HG02588 (cell line): ENCODE data around the gene KIF12.
"Not testable (repeated sequence)": the region's sequence is repeated elsewhere in the genome, so short reads cannot be mapped to it uniquely, and the experiment has no call there.

Source experiments
- ATAC-seq: cut with Tn5 transposase; IDR thresholded peaks from one replicate; pipeline ENCODE4 v1.9.1; 2021; ENCODE audit warnings: mild to moderate bottlenecking, moderate library complexity; ENCODE audit not compliant: unreplicated experiment

KIF12 gene

DNA sequence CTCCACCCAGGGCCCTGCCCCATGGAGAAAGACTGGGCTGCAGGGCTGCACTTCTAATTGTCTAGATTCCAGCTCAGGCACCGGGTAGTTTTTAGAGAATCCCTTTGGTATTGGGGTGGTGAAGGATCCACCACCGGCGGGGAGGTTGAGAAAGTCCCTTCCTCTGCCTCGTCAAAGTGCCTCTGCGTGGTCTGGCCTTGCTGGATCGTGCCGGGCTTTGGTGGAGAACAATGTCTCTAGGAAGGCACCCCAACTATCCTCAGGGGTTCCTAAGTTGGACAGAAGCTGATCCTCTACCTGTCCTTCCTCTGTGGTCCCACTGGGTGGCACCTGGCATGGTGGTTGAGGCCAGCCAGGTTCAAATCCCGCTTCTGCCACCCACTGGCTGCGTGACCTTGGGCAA, 13.7 kb downstream of the KIF12 start:
- no peak for ATAC-seq

DNA sequence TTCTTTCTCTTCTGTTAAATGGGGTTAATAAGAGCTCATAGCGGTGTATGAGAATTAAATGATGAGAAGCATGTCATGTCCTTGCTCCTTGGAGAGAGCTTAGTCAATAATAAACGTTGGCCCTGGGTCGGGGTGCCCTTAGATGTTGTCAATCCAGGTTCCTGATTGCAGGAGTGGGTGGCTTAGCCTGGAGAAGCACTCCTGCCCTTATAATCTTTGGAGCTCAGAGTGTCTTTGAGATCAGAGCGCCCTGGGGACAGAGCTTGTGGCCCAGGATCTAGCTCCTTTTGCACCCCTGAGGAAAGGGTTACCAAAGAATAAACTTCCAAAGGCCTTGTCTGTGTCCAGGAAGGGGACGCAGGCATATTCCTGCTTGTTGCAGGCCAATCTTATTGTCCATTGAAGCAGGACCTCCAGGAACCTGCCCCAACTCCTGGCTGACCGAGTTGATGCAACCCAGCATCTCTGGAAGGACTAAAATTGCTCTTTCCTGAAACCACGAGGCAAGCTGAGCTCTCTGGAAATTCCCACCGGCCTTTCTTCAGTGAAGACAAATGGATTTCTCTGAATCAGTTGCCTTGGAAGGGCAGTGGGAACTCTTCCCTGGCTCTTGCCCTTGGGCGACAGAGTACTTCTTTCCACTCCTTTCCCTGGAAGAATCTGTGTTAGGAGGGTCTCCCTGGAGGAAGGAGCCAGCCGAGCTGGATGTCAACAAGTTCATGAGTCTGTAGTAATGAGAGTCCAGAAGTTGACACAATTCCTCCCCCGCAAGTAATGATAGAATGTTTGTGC, 14.6 kb downstream of the KIF12 start:
- ATAC-seq: no peak

DNA sequence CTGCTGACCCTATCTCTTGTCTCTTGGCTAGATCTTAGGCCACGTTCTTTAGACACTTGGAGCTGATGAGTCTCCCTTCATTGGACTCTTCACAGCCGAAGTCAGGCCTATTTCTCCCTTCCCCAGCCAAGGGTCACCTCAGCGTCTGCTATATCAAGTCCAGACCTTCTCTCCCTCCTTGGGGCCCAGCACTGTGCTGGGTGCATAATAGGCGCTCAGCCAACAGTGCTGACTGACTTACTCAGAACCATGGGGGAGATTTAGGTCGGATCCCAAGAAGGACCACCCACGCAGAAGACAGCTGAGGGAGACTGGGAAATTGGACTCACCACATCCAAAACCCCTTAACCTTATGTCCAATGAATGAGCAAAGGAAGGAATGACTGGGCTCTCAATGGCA, 15.4 kb downstream of the KIF12 start:
- no peak for ATAC-seq

DNA sequence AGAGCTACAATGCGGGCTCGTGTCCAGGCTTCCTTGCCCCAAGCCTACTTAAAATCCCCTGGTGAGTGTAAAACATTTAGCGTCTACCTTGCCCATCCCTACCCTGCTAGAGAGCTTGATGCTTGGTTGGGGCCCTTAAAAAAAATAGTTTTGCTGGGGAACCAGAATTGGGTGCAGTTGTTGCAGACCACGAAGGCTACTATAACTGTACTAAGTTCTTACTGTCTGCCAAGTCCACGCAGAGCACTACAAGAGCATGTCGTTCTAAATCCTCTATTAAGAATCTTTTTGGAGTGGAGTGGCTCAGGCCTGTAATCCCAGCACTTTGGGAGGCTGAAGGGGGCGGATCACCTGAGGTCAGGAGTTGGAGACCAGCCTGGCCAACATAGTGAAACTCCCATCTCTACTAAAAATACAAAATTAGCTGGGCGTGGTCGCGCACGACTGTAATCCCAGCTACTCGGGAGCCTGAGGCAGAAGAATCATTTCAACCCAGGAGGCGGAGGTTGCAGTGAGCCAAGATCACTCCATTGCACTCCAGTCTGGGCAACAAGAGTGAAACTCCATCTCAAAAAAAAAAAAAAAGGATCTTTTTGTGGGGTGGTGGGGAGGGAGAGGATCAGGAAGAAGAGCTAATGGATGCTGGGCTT, 16.2 kb downstream of the KIF12 start:
- ATAC-seq: not testable (repeated sequence)

DNA sequence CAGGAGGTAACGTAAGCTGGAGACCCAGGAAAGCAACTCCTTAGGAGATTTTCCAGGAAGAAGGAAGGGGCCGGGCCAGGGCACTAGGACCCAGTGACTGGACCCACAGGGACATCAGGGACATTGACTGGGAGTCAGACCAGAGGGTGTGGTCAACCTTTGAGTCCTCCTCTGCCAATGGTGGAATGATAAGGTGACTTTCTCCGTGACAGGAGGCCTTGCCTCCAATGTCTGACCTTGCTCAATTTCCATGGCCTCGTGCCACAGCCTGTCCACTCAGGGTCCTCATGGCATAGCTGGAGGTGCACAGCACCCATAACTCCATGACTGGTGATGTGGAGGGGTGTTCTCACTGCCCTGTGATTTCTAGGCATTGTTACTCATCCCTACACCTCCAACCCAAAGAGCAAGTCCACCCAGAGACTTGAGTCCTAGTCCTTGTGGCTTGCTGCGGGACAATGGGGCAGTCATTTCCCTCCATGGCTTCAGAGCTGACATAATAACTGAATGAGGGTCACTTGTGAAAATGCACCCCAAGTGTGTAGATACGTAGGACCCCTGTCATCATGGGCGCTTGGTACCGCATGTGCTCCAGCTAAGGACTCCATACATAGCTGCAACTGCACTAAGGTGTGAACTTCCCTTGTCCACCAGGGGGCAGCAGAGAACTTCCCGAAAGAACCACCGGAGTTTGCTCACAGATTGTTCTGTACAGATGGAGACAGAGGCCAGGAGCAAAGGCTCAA, 16.9 kb downstream of the KIF12 start:
- ATAC-seq: peak; percentile 79

DNA sequence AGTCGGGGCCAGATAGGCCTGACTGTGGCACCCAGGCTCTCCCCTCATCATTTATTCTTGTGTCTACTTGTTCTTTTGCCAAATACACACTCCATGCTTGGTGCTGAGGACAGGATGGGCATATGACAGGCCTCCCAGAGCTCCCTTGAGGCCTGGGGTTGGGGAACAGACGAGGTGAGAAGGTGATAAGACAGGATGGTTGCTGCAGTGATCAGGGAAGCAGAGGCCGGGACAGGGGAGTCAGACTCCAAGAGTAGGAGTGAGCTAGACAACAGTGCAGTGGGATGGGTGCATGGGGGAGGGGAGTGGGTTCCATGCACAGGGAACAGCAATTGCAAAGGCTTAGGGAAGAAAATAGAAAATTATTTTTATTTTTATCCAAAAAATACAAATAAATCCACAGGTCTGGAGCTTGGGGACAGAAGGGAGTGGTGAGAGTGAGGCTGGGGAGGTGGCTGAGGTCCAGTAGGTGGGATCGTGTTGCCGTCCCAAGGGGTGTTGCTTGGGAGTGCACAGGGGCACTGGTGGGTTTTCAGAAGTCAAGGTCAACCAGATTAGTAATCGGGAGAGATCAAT, 17.6 kb downstream of the KIF12 start:
- ATAC-seq: no peak

DNA sequence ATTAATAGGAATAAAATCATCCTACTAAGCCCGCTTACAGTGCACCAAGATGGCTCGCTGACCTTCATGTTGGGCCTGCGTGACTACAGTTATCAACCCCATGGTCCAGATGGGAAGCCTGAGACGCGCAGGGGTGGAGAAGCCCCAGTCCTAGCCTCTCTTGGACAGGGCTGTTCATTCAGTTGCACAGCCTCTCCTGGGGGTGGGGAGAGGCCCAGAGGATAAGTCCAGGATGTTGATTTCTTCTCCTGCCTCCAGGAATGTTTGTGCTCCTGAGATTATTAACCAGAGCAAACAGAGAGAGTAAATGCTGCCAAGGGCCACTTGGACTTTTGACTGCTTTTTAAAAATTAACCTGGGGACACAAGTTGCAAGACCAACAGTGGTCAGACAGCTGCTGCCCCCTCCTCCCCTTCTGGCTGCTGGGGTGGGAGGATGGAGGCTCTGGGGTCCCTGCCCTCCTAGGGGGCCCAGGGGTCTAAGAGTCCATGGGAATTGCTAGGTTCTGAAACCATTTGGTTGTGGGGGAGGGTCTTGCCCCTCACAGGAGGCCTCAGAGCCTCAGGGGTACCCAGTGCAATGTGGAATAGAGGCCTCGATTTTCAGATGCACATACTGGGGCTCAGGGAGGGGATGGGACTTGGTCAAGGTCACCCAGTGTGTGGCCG, 18.2 kb downstream of the KIF12 start:
- no peak for ATAC-seq

DNA sequence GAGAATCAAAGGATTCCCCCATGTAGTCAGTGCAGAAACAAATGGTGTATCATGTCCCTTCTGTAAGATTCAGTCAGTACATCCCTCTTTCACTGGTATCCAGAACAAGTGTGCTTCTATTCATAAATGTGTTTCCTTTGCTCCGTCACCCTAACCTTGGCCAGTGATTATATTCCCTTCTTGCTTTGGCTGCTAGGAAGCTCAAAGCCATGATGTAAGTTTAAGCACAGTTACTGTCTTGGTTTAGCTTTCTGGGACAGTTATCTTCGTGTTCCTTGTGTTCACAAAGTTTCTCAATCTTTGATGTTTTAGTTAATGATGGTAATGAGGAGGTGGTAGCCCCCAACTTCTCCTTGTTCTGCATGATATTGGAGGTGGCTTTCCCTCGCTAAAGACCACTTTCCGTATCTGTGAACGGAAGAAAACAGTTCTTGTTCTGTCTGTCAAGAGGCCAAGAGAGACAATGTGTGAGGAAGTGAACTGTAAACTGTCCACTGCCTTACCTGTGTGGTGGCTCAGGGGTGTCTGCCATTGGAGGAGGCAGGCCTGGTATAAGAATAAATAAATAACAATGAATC, 18.8 kb downstream of the KIF12 start:
- ATAC-seq: no peak

DNA sequence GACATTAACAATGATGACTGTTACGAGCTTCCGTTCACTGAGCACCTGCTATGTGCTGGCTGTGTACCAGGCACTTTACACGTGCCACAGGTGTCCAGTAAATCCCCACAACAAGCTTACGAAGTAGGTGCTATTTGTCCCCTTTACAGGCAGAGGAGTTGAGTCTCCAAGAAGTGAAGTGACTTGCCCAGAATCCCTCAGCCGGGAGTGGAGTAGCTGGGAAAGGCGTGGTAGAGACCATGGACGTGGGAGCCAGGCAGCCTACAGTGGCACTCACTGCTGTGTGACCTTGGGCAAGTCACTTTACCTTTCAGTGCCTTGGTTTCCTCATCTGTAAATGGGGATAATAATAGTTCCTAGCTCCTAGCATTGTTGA, 20.3 kb downstream of the KIF12 start:
- ATAC-seq: no peak

DNA sequence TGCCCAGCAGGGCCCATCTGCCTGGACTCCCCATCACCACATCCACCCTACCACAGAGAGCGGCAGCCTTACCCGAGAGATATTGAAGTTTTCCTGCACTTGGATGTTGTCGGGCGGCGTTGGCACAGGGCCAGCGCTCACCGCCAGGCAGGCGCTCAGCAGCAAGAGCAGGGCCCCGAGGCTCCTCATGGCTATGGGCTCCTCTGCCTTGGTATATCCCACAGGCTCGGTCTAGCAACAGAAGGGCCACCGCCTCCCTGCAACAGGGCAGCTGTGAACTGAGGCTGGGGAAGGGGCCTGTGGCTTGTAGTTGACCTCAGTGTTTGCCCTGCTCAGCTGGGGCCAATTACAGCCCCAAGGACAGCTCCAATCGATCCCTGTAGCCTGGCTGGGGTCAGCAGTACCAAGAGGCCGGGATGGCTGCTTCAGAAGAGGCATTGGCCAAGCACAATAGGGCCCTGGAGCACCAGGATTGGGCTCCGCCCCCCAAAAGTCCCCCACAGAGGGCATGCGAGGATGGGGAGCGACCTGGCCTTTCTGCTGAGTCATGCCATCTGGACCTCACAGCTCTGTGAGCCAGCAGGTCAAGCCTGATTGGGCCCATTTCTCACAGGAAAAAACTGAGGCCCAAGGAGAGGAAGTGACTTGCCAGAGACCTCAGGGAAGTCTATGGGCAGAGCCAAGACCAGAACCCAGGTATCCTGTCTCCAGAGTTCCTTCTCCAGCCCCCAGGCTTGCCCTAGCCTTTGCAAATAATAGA, 20.9 kb downstream of the KIF12 start, which contains the start of gene AMBP:
AMBP (minus strand) TSS at position 280 of the 760 bp plus-strand sequence; CDS start at position 189, 91 bp downstream.
- no peak for ATAC-seq

DNA sequence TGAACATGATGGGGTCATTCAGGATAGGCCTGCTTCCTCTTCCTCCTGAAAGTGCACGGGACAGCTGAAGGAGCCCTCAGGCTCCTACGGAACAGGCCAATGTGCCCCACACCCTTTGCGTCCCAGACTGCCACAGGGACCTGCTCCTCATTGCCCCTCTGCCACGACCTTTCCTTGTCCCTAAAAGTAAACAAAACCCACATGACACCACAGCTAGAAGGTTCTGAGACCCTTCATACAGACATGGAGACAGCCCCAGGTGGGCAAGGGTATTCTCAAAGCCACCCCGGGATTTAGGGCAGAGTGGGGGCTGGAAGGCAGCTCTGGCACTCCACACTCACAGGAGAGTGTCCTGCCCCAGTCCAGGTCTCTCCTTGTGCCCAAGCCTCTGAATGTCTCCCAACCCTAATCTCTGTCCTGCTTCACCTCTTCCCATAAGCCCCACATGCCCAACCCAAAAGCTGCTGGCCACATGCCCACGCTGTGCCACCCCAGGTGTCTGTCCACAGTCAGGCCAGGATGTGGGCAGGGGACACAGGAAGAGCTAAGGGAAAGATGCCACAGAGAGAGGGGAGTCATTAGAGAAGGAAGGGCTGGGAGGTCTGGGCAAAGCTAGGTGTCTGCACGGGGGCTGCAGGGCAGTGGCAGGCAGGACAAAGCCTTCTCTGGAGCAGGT, 21.8 kb downstream of the KIF12 start:
- no peak for ATAC-seq

DNA sequence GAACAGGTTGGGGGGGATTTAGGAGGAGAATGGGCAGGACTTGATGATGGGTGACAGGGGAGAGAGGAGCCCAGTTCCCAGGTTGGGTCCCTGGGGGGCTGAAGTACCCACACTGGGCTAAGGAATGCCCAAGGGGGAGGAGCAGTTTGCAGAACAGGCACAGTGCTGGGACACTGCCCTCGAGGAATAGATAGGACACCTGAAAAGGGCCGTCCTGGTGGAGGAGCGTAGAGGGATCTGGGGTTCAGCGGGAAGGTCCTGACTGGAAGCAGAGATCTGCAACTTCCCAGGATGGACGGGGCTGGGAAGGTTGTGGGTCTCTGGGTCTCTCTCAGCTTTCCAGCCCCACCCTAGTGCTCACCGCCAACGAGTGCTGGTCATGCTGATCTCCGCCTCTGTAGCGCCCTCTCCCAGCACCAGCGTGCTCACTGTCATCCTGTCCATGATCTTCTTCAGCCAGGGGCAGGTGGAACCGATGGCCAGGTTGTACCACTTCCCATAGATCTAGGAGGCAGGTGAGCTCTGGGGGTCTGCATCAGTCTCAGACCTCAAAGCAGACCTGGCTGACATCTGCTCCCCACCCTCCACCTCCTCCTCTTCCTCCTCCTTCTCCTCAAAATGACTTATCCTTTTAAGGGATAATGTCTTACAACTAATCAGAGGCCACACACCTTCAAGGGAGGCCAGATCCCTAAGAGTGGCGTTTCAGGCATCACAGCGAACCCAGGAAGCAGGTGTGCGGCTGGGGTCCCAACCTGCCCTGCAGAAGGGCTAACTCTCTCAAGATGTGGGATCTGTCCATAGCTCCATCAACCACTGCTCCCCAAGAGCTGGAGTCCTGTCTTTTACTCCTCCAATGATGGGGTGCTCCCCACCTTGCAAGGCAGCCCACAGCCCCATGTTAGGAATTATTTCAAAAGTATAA, 22.6 kb downstream of the KIF12 start:
- no peak for ATAC-seq

DNA sequence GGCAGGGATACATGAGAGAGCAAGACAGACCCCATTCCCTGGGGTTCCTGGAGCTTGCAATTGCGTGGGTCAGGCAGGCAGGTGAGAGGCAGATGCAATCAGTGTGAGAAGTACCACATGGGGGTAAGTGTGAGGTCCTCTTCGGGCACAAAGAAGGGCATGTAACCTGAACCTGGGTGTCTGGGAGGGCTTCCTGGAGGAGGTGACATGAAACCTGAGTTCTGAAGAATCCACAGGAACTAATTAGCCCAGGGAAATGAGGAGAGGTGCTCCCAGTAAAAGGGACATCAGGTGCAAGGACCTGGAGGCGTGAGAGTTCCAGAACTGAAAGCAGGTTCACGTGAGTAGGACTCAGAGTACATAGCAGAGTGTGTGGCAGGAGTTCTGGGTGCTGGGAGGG, 23.5 kb downstream of the KIF12 start:
- no peak for ATAC-seq

DNA sequence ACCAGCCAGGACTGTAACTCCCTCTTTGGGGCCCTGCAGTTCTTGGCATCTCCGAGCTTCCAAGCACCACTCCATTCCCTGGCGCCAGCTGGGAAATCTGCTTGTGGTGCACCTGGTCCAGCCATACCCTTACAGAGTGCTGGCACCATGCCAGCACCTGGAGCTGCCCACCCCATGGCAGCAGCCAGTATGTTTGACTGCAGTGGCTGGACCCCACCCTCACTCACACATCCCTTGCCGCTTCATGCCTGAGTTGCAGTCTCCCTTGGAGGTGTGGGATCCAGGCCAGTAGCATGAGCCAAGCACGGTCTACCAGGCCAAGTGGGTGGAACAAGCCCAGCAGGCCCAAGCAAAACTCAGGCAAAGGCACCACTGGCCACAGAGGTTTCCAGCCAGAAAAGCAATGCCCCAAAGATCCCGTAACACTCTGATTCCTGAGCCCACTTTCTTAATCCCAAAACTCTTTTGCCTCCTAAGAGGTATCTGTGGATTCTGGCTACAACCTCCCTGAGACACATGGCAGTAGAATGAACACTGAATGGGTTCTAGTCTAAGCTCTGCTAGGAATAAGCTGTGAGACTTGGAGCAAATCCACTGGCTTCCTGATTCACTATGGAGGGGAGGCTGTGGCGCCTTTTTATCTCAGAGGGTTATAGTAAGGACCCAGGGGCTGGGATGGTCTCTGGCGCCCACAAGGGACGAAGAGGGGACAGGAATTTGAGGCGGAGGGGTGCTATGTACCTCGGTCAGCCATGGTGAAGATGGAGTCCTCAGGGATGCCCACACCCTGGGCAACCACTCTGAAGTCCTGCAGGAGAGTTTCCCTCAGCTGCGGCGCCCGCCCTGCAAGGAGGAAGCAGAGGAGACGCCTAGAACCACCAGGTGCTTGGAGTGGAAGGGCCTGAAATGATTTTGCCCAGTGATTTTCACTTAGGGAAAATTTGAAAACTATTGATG, 26.6 kb downstream of the KIF12 start:
- no peak for ATAC-seq

DNA sequence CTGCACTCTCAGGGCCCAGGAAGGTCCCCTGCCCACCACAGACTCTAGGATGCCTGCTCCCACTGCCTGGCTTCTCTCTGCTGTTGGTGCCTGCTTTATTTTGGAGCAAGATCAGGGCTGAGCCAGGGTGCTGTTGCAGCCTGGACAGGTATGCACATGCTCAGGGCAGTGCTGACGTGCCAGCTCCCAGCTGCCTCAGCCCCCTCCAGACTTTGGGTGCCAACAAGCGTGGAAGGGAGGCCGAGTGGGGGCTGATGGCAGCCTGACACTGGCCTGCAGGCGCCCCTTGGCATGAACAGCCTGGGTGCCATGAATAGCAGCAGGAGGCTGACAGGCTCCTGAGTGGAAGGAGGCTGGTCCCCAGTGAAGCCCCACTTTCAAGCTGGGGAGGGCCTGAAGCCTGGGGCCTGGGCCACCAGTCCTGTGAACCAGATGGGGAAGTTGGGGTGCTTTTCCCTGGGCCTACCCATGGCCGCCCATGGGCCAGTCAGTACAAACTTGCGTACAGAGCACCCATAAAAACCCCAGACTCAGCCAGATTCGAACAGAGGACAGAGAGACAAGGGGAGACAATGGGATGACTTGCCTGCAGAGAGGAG, 27.8 kb downstream of the KIF12 start:
- ATAC-seq: no peak

DNA sequence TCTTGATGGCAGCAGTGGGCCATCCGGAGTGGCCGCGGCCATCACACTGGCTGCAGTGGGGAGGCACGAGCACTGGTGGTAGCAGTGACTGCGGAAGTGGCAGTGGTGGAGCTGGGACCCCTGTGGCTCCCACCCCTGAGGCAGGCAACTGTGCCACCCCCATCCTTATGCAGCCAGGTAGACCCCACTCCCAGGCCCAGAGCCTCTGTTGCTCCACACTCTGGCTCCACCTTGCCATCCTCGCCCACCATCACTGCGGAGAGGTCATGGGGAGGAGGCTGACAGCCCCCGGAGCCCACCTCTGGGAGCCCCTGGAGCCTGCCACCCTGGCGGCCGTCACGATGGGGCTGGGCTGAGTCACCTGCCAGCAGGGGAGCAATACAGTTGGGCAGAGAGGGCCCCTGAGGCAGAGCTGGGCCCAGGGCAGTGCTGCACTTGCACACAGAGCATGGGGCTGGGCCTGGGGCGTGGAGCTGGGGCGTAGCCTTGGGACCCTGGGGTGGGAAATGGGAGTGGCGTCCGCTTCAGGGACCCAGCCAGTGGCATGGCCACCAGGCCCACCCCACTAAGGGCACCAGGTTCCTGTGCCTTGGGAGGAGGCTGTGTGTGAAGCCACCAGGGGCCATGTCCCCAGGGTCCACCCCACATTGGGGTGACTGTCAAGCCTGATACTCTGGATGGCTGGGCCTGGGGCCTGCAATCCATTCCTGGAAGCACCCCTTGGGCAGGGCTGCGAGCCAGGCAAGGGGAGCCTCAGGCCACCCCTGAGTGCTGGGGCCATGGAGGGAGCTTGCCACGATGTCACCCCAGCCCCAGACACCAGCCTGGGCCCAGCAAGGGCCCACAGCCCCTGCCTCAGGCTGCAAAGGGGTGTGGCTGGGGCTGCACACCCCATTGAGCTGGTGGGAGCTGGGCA, 28.6 kb downstream of the KIF12 start:
- ATAC-seq: no peak
